Endothelial cell of umbilical vein (primary cell): ENCODE data around the gene NINL.

Source experiments
- CTCF ChIP-seq, 2 donors: IDR thresholded peaks; 1 replicate in 1 of 2; 2 replicates in 1 of 2; pipeline ENCODE4 v1.5.1; 2011; ENCODE audit warnings: low read length in 2 of 2, mild to moderate bottlenecking in 2 of 2, moderate library complexity in 2 of 2, control low read depth in 1 of 2, inconsistent platforms in 1 of 2, low read depth in 1 of 2; ENCODE audit not compliant: insufficient read depth in 1 of 2; ENCODE audit errors: extremely low read depth in 1 of 2
- EZH2 ChIP-seq: IDR thresholded peaks from 2 replicates; pipeline ENCODE4 v1.6.1; 2012; ENCODE audit warnings: borderline replicate concordance, low read depth, mild to moderate bottlenecking, moderate library complexity, low read length, inconsistent platforms; ENCODE audit not compliant: severe bottlenecking
- FOS ChIP-seq: IDR thresholded peaks from 2 replicates; pipeline ENCODE4 v1.6.1; 2011; ENCODE audit warnings: mild to moderate bottlenecking, low read length, moderate library complexity, borderline replicate concordance; ENCODE audit not compliant: insufficient read depth
- POLR2A ChIP-seq: IDR thresholded peaks from 2 replicates; pipeline ENCODE4 v1.6.1; 2012; ENCODE audit warnings: low read depth, mild to moderate bottlenecking, control low read depth, low read length
- POLR2AphosphoS5 ChIP-seq: IDR thresholded peaks from 2 replicates; pipeline ENCODE4 v1.6.1; 2012; ENCODE audit warnings: low read depth, mild to moderate bottlenecking, control low read depth, low read length, moderate library complexity; ENCODE audit not compliant: insufficient read depth

GRCh38 chr20:25481918-25482253 is 103.4 kb downstream of the NINL start:
- TF ChIP-seq CTCF (IDR thresholded peaks at IDR 0.05; ENCODE audit: extremely low read depth in 1 of 2, insufficient read depth in 1 of 2, low read depth in 1 of 2, low read length in 2 of 2), result no peak
- no peak for TF ChIP-seq POLR2A
- no peak for TF ChIP-seq POLR2AphosphoS5
- TF ChIP-seq FOS, result no peak
- no peak for TF ChIP-seq EZH2
